K562 (cell line): ENCODE data around the gene NACC1. TPM values are rescaled to one million over a fixed set of nuclear protein-coding genes. Genes with fewer than 3 reads are reported as not detected.
"Not testable (repeated sequence)": the region's sequence is repeated elsewhere in the genome, so short reads cannot be mapped to it uniquely, and the experiment has no call there.

ENCODE experiments used
- ATAC-seq: fragments of 200-7000 bp; cut with Tn5 transposase; 3 replicates; pipeline ENCODE4 v1.9.1; 2020; ENCODE audit warnings: moderate library complexity
- BruUV-seq: library from RNA; stranded (reverse); fragments of 400-500 nt; replicated peaks from 2 replicates; lab custom pipeline; 2021; lab: Mats Ljungman, UMichigan
- CTCF ChIA-PET: fragments of 300-600 bp; formaldehyde crosslinking; extraction: SDS; loops from one replicate; lab custom pipeline; 2021; ENCODE audit warnings: low intra/inter-chr PET ratio; lab: Yijun Ruan, JAX
- POLR2A ChIA-PET: fragments of 300-600, 350-650 bp; sonication (Branson Sonifier 250); formaldehyde crosslinking; extraction: SDS; loops from one replicate; lab custom pipeline; 2021; ENCODE audit warnings: antibody characterized with exemption, inconsistent platforms; lab: Yijun Ruan, JAX
- DNase-seq, 4 experiments: peaks; one replicate each; pipeline versions ENCODE4 v3.0.0 to v3.0.0-alpha.2; 2011 to 2018; ENCODE audit warnings: low spot score in 3 of 4, mixed read lengths in 3 of 4; ENCODE audit errors: extremely low read depth in 1 of 4
- FAIRE-seq: peaks from 2 replicates; lab custom pipeline; 2011; peaks lifted over from hg19 to GRCh38; lab: Jason Lieb, UNC
- H2AFZ ChIP-seq: 2 replicates; pipeline ENCODE4 v1.6.0; 2011; ENCODE audit warnings: low read depth, low read length, control low read depth, inconsistent platforms
- H3K27ac ChIP-seq: fragments of 200-600 bp; 3 replicates; pipeline ENCODE4 v1.8.0; 2011; ENCODE audit warnings: low read depth, mild to moderate bottlenecking, control low read depth, inconsistent platforms, low read length, moderate library complexity, mixed read lengths; ENCODE audit errors: extremely low read depth
- H3K27me3 ChIP-seq, 2 experiments: fragments of 300-600 bp in 1 of 2; 2 replicates in 1 of 2; 3 replicates in 1 of 2; pipeline versions ENCODE4 v1.6.0 to v1.8.0; 2011; ENCODE audit warnings: inconsistent platforms in 2 of 2, low read length in 2 of 2, mild to moderate bottlenecking in 1 of 2, mixed read lengths in 1 of 2, moderate library complexity in 1 of 2; ENCODE audit not compliant: control insufficient read depth in 2 of 2, insufficient read depth in 2 of 2
- H3K36me3 ChIP-seq: fragments of 300-600 bp; 3 replicates; pipeline ENCODE4 v1.8.0; 2011; ENCODE audit warnings: mild to moderate bottlenecking, low read length, inconsistent platforms; ENCODE audit not compliant: control insufficient read depth, insufficient read depth
- H3K4me1 ChIP-seq, 2 experiments: fragments of 200-600 bp in 1 of 2; replicated peaks in 1 of 2; 2 replicates in 1 of 2; 3 replicates in 1 of 2; pipeline versions ENCODE4 v1.5.1 to v1.8.0; 2011; ENCODE audit warnings: inconsistent platforms in 2 of 2, low read length in 2 of 2, mild to moderate bottlenecking in 1 of 2, mixed read lengths in 1 of 2, moderate library complexity in 1 of 2; ENCODE audit not compliant: control insufficient read depth in 2 of 2, insufficient read depth in 2 of 2
- H3K4me2 ChIP-seq: 2 replicates; pipeline ENCODE4 v1.6.1; 2011; ENCODE audit warnings: low read length, control low read depth, inconsistent platforms, mixed read lengths; ENCODE audit not compliant: insufficient read depth
- H3K4me3 ChIP-seq: fragments of 200-600 bp; sonication (generic), shearing (Covaris generic); 2 replicates; pipeline ENCODE4 v1.5.1; 2016; ENCODE audit warnings: control low read depth, inconsistent platforms
- H3K79me2 ChIP-seq: fragments of 200-600 bp; 3 replicates; pipeline ENCODE4 v1.8.0; 2011; ENCODE audit warnings: low read length, inconsistent platforms; ENCODE audit not compliant: control insufficient read depth, insufficient read depth
- H3K9ac ChIP-seq, 2 experiments: 2 replicates each; pipeline versions ENCODE4 v1.6.0 to v1.6.1; 2011; ENCODE audit warnings: low read depth in 2 of 2, low read length in 2 of 2, control low read depth in 1 of 2, inconsistent platforms in 1 of 2, mild to moderate bottlenecking in 1 of 2, mixed read lengths in 1 of 2; ENCODE audit not compliant: insufficient read depth in 1 of 2
- H3K9me1 ChIP-seq: one replicate; pipeline ENCODE4 v1.6.0; 2011; ENCODE audit warnings: inconsistent platforms, mild to moderate bottlenecking, low read length, moderate library complexity; ENCODE audit not compliant: control insufficient read depth, insufficient read depth
- H3K9me3 ChIP-seq: replicated peaks from 2 replicates; pipeline ENCODE4 v1.5.1; 2011; ENCODE audit warnings: low read depth, low read length, inconsistent platforms; ENCODE audit not compliant: control insufficient read depth, insufficient read depth
- H4K20me1 ChIP-seq: replicated peaks from 2 replicates; pipeline ENCODE4 v1.6.1; 2011; ENCODE audit warnings: low read length, inconsistent platforms, mixed read lengths; ENCODE audit not compliant: control insufficient read depth, insufficient read depth
- ASH1L ChIP-seq: fragments of 450-650 bp; IDR thresholded peaks from 2 replicates; pipeline ENCODE4 v1.6.1; 2018; ENCODE audit warnings: borderline replicate concordance, mild to moderate bottlenecking, low read depth; ENCODE audit not compliant: partially characterized antibody
- FOS ChIP-seq: IDR thresholded peaks from 3 replicates; pipeline ENCODE4 v1.6.1; 2011; ENCODE audit not compliant: insufficient read length; ENCODE audit errors: extremely low read depth
- NFYB ChIP-seq: IDR thresholded peaks from 2 replicates; pipeline ENCODE4 v1.6.1; 2011; ENCODE audit warnings: mild to moderate bottlenecking, moderate library complexity; ENCODE audit not compliant: insufficient read length; ENCODE audit errors: extremely low read depth
- RBFOX2 ChIP-seq: fragments of 200-400 bp; formaldehyde crosslinking; IDR thresholded peaks from 2 replicates; pipeline ENCODE4 v1.6.1; 2017; ENCODE audit warnings: low read depth, mild to moderate bottlenecking, low read length, moderate library complexity
- SUPT5H ChIP-seq: fragments of 450-650 bp; IDR thresholded peaks from 2 replicates; pipeline ENCODE4 v1.6.1; 2016
- WGBS: fragments of 100-300 bp; shearing (Covaris generic); methylation state at CpG from one replicate; pipeline ENCODE4 v1.1.6; 2016; ENCODE audit warnings: low coverage, mixed read lengths; ENCODE audit not compliant: insufficient coverage; ENCODE audit errors: missing lambda C conversion rate; 5-methylcytosine and 5-hydroxymethylcytosine counted together
- in situ Hi-C: fragments of 300-500 bp; cut with MboI; formaldehyde crosslinking; loops from 4 replicates; pipeline ENCODE4 v1.15.0; 2018; ENCODE audit warnings: inconsistent platforms, mixed read lengths
- intact Hi-C: fragments of 100-400 bp; cut with micrococcal nuclease; formaldehyde crosslinking; loops from 2 replicates; pipeline ENCODE4 v1.14.2; 2022
- polyA plus RNA-seq, 8 experiments: library from polyadenylated mRNA; depleted of rRNA in 4 of 8; stranded (reverse) in 5 of 8; unstranded in 3 of 8; fragments of >200 nt; fragmentation: Nextera tagmentation in 2 of 8; fragmentation: Illumina TruSeq in 1 of 8; extraction: Ambion mirVana in 2 of 8; extraction: Trizol in 1 of 8; gene quantifications; 2 replicates each; pipeline versions ENCODE4 v1.2.1 to v1.2.3, GENCODE V29; 2011 to 2014; ENCODE audit warnings: inconsistent platforms in 1 of 8, missing spikeins in 1 of 8
- total RNA-seq, 7 experiments: library from RNA; depleted of rRNA in 6 of 7; stranded (reverse); fragments of >200 nt in 6 of 7; fragmentation: Illumina TruSeq in 2 of 7; extraction: Trizol in 2 of 7; gene quantifications; 2 replicates each; pipeline versions ENCODE4 v1.2.1 to v1.2.3, GENCODE V29; 2011 to 2021; ENCODE audit warnings: low replicate concordance in 1 of 7
- TF ChIP-seq, protein P1 (sequence below): sonication (generic); formaldehyde crosslinking; IDR thresholded peaks from 2 replicates; pipeline ENCODE4 v1.8.1; 2023; ENCODE audit warnings: mild to moderate bottlenecking, missing genetic modification reagents

NACC1 gene
- total and polyA plus RNA-seq, 9 of the 15 experiments (the other 6 are each of a cell fraction or from before 2014, with no cell fraction given): 0.04 to 96.6 (median 25.8) TPM

DNA sequence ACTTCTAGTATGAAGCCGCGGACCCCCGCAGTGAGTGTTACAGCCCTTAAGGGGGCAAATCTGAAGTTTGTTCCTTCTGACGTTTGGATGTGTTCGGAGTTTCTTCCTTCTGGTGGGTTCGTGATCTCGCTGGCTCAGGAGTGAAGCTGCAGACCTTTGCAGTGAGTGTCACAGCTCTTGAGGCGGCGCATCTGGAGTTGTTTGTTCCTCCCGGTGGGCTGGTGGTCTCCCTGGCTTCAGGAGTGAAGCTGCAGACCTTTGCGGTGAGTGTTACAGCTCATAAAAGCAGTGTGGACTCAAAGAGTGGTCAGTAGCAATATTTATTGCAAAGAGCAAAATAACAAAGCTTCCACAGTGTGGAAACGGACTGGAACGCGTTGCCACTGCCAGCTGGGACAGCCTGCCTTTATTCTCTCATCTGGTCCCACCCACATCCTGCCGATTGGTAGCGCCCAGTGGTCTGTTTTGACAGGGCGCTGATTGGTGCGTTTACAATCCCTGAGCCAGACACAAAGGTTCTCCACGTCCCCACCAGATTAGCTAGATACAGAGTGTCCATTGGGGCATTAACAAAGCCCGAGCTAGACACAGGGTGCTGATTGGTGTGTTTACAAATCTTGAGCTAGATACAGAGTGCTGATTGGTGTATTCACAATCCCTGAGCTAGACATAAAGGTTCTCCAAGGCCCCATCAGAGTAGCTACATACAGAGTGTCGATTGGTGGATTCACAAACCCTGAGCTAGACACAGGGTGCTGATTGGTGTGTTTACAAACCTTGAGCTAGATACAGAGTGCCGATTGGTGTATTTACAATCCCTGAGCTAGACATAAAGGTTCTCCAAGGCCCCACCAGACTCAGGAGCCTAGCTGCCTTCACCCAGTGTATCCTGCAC is 67.9 kb downstream of the NACC1 start:
- TSS peak; percentile 100 for BruUV-seq
- not testable (repeated sequence) for H3K9me3 ChIP-seq

DNA sequence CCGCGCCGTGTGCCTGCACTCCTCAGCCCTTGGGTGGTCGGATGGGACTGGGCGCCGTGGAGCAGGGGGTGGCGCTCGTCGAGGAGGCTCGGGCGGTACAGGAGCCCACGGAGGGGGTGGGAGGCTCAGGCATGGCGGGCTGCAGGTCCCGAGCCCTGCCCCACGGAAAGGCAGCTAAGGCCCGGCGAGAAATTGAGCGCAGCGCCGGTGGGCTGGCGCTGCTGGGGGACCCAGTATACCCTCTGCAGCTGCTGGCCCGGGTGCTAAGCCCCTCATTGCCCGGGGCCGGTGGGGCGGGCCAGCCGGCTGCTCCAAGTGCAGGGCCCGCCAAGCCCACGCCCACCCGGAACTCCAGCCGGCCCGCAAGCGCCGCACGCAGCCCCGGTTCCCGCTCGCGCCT is 68.6 kb downstream of the NACC1 start:
- WGBS: 87% methylated on average over 8 of the region's 38 CpGs
- H3K4me2 ChIP-seq, H3K36me3 ChIP-seq, H3K4me3 ChIP-seq, BruUV-seq, ATAC-seq, H3K27ac ChIP-seq, CTCF ChIA-PET, H3K27me3 ChIP-seq, DNase-seq, H3K9me1 ChIP-seq, H2AFZ ChIP-seq, H3K79me2 ChIP-seq, H3K4me1 ChIP-seq, in situ Hi-C loops, H4K20me1 ChIP-seq, intact Hi-C loops, FAIRE-seq, H3K9me3 ChIP-seq, H3K9ac ChIP-seq: not testable (repeated sequence)
- POLR2A ChIA-PET: interaction anchor here (1.2 kb wide), 1 partner anchor 82 kb away, joined by 4 read pairs; no protein-coding TSS in a partner anchor

More for the DNA sequence above, 67.9 kb downstream of the NACC1 start:
- POLR2A ChIA-PET: interaction anchor here (0.6 kb wide), 1 partner anchor 31 kb away, joined by 3 read pairs; no protein-coding TSS in a partner anchor
- TF ChIP-seq NFYB (peak; percentile 38), RBFOX2 (peak; percentile 27; the same call in 1 of the 2 replicates), FOS (peak; percentile 38), SUPT5H (0 out of 2 replicates have a peak, but pooled peaks have one; percentile 0), ASH1L (peak; percentile 77)
- TF ChIP-seq, protein P1, sequence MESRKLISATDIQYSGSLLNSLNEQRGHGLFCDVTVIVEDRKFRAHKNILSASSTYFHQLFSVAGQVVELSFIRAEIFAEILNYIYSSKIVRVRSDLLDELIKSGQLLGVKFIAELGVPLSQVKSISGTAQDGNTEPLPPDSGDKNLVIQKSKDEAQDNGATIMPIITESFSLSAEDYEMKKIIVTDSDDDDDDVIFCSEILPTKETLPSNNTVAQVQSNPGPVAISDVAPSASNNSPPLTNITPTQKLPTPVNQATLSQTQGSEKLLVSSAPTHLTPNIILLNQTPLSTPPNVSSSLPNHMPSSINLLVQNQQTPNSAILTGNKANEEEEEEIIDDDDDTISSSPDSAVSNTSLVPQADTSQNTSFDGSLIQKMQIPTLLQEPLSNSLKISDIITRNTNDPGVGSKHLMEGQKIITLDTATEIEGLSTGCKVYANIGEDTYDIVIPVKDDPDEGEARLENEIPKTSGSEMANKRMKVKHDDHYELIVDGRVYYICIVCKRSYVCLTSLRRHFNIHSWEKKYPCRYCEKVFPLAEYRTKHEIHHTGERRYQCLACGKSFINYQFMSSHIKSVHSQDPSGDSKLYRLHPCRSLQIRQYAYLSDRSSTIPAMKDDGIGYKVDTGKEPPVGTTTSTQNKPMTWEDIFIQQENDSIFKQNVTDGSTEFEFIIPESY (CRISPR knock-in tag): peak; percentile 32; the same call in 1 of the 2 replicates
- H3K9me1 ChIP-seq, H3K27ac ChIP-seq, FAIRE-seq, H3K4me2 ChIP-seq, H3K27me3 ChIP-seq, CTCF ChIA-PET, H3K9ac ChIP-seq, H4K20me1 ChIP-seq, DNase-seq, intact Hi-C loops, ATAC-seq, H3K36me3 ChIP-seq, in situ Hi-C loops, H3K79me2 ChIP-seq, H2AFZ ChIP-seq, H3K4me3 ChIP-seq: not testable (repeated sequence)
- 73% methylated on average over 21 of the region's 22 CpGs for WGBS
- peaks cover 2 to 12% of the 10 kb centered on the region in 2 experiments; a peak in 3 of 5 replicates for H3K4me1 ChIP-seq
